GM10248 (cell line): Measurements from ENCODE around the gene PEPD.

ENCODE experiments used
- CTCF ChIA-PET: fragments of 300-600 bp; sonication (Branson Sonifier 250); formaldehyde crosslinking; extraction: SDS; loops from one replicate; lab custom pipeline; 2021; ENCODE audit warnings: antibody characterized with exemption; lab: Yijun Ruan, JAX
- POLR2A ChIA-PET: fragments of 350-650 bp; sonication (Branson Sonifier 250); formaldehyde crosslinking; extraction: SDS; loops from one replicate; lab custom pipeline; 2020; ENCODE audit warnings: antibody characterized with exemption; lab: Yijun Ruan, JAX
- DNase-seq: peaks from one replicate; pipeline ENCODE4 v3.0.0; 2012; ENCODE audit errors: extremely low spot score
- CTCF ChIP-seq: IDR thresholded peaks from 2 replicates; pipeline ENCODE4 v1.5.1; 2012; ENCODE audit warnings: mild to moderate bottlenecking, low read depth; ENCODE audit errors: extremely low read depth, missing control alignments, control extremely low read depth

The PEPD gene

GRCh38 chr19:33387351-33388230 lies 134.0 kb downstream of the PEPD start:
- no peak for DNase-seq
- TF ChIP-seq CTCF, result no peak
- POLR2A ChIA-PET, result no interaction called here
- CTCF ChIA-PET, result interaction anchor here (1.6 to 2.0 kb wide), 2 partner anchors 25 to 152 kb away, joined by 3 to 5 read pairs; no protein-coding TSS in a partner anchor

GRCh38 chr19:33386361-33386858 lies 135.2 kb downstream of the PEPD start:
- ChIA-PET POLR2A (no interaction called here), CTCF (interaction anchor here (1.6 to 3.9 kb wide), 2 partner anchors 9 to 20 kb away, joined by 4 to 13 read pairs; no protein-coding TSS in a partner anchor)
- no peak for TF ChIP-seq CTCF
- no peak for DNase-seq

GRCh38 chr19:33385956-33386355 lies 135.6 kb downstream of the PEPD start:
- TF ChIP-seq CTCF, result no peak
- ChIA-PET CTCF (interaction anchor here (1.6 to 3.9 kb wide), 3 partner anchors 9 to 21 kb away, joined by 4 to 13 read pairs (median 8); no protein-coding TSS in a partner anchor), POLR2A (no interaction called here)
- DNase-seq, result no peak

- DNase-seq, result no peak
- TF ChIP-seq CTCF, result no peak
- POLR2A ChIA-PET, result no interaction called here
- CTCF ChIA-PET, result interaction anchor here (1.0 to 3.9 kb wide), 5 partner anchors 8 to 26 kb away, joined by 3 to 13 read pairs (median 8); partner anchors contain the start of gene CEBPG
Observed at GRCh38 chr19:33384983-33385382, 136.6 kb downstream of the PEPD start.

GRCh38 chr19:33383720-33384292 lies 137.8 kb downstream of the PEPD start:
- no peak for TF ChIP-seq CTCF
- ChIA-PET POLR2A (no interaction called here), CTCF (interaction anchor here (1.0 to 3.9 kb wide), 7 partner anchors 7 to 148 kb away, joined by 3 to 13 read pairs (median 6); partner anchors contain the start of gene CEBPG)
- no peak for DNase-seq

- ChIA-PET POLR2A (no interaction called here), CTCF (interaction anchor here (1.3 to 3.9 kb wide), 4 partner anchors 9 to 98 kb away, joined by 3 to 13 read pairs (median 8); partner anchors contain the start of gene CEBPG)
- TF ChIP-seq CTCF, result no peak
- no peak for DNase-seq
Observed at GRCh38 chr19:33382982-33383381, 138.6 kb downstream of the PEPD start.
